Caco-2 (cell line): ENCODE measurements around the gene PLXDC2. TPM values are rescaled to one million over a fixed set of nuclear protein-coding genes. Genes with fewer than 3 reads are reported as not detected.

ENCODE experiments used
- BruUV-seq: library from RNA; stranded (reverse); fragments of 400-500 nt; replicated peaks from 2 replicates; lab custom pipeline; 2021; lab: Mats Ljungman, UMichigan
- CTCF ChIA-PET: fragments of 300-600 bp; sonication (Branson Sonifier 250); formaldehyde crosslinking; loops from one replicate; lab custom pipeline; 2022; ENCODE audit warnings: antibody characterized with exemption; lab: Charles Lee
- POLR2A ChIA-PET: fragments of 300-600 bp; sonication (Branson Sonifier 250); formaldehyde crosslinking; loops from one replicate; lab custom pipeline; 2022; ENCODE audit warnings: antibody characterized with exemption; lab: Charles Lee
- DNase-seq, 2 experiments: peaks; one replicate each; pipeline versions ENCODE4 v3.0.0 to v3.0.0-alpha.2; 2020 to 2022
- H3K27me3 ChIP-seq: replicated peaks from 2 replicates; pipeline ENCODE4 v1.6.0; 2011; ENCODE audit warnings: low read length; ENCODE audit not compliant: control insufficient read depth, insufficient read depth
- H3K36me3 ChIP-seq: 2 replicates; pipeline ENCODE4 v1.5.1; 2011; ENCODE audit warnings: low read length; ENCODE audit not compliant: control insufficient read depth, insufficient read depth
- H3K4me1 ChIP-seq: fragments of 250-450 bp; sonication (Bioruptor Pico); 2 replicates; pipeline ENCODE4 v1.5.1; 2020; ENCODE audit warnings: mild to moderate bottlenecking
- H3K4me3 ChIP-seq: 2 replicates; pipeline ENCODE4 v1.5.1; 2011; ENCODE audit warnings: low read depth, mild to moderate bottlenecking, control low read depth, low read length
- H3K9me3 ChIP-seq: fragments of 250-450 bp; sonication (Bioruptor Pico); 2 replicates; pipeline ENCODE4 v1.5.1; 2020; ENCODE audit warnings: mild to moderate bottlenecking, moderate library complexity
- H3K27ac Mint-ChIP-seq: one replicate; pipeline ENCODE4 v1.8.0; 2022; ENCODE audit warnings: mixed read lengths; ENCODE audit not compliant: unreplicated experiment
- H3K27me3 Mint-ChIP-seq: one replicate; pipeline ENCODE4 v1.8.0; 2022; ENCODE audit warnings: mixed read lengths; ENCODE audit not compliant: insufficient read depth, unreplicated experiment
- H3K36me3 Mint-ChIP-seq: one replicate; pipeline ENCODE4 v1.8.0; 2022; ENCODE audit warnings: mild to moderate bottlenecking, mixed read lengths; ENCODE audit not compliant: insufficient read depth, unreplicated experiment
- H3K4me1 Mint-ChIP-seq: one replicate; pipeline ENCODE4 v1.8.0; 2022; ENCODE audit warnings: low read depth, mixed read lengths; ENCODE audit not compliant: unreplicated experiment
- H3K4me3 Mint-ChIP-seq: one replicate; pipeline ENCODE4 v1.8.0; 2022; ENCODE audit warnings: mild to moderate bottlenecking, moderate library complexity, mixed read lengths; ENCODE audit not compliant: unreplicated experiment
- H3K9me3 Mint-ChIP-seq: one replicate; pipeline ENCODE4 v1.8.0; 2022; ENCODE audit warnings: mixed read lengths; ENCODE audit not compliant: unreplicated experiment
- intact Hi-C: fragments of 100-400 bp; cut with micrococcal nuclease; formaldehyde crosslinking; loops from one replicate; pipeline ENCODE4 v1.10.0; 2022; ENCODE audit not compliant: unreplicated experiment
- total RNA-seq: library from RNA; stranded (reverse); gene quantifications from 2 replicates; pipeline ENCODE4 v1.2.3, GENCODE V29; 2022
- TF ChIP-seq, protein P1 (sequence below), 2 experiments: fragments of 200-600 bp in 1 of 2; IDR thresholded peaks; 1 replicate in 1 of 2; 2 replicates in 1 of 2; pipeline versions ENCODE4 v1.5.1 to v1.8.0; 2011 to 2022; ENCODE audit warnings: antibody characterized with exemption in 1 of 2, control low read depth in 1 of 2, inconsistent platforms in 1 of 2, low read depth in 1 of 2, low read length in 1 of 2, mild to moderate bottlenecking in 1 of 2, moderate library complexity in 1 of 2; ENCODE audit not compliant: insufficient read depth in 1 of 2, severe bottlenecking in 1 of 2, unreplicated experiment in 1 of 2

Gene PLXDC2
- total RNA-seq, 1 experiment from 2014 or later, result 0.54 TPM

DNA sequence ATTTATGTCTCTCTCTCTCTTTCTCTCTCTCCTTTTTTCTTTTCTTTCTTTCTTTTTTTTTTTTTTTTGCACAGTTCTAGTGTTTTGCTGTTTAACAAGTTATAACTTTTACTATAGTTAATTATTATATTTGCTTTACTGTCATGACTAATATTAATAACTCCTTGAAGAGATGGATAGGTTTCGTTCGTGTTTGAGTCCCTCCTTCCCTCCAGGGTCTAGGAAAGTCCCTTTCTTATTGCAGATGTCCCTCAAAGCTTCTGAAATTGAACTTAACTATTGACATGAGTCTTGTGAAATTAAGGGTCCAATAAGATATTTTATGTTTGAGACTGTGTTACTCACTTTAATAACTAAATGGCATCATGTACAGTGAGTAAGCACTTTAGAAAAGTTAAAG, 131.4 kb downstream of the PLXDC2 start:
- Mint-ChIP-seq H3K36me3 (no peaks in the 10 kb centered on the region), H3K27ac (no peak overlapping the region), H3K27me3 (peaks cover 6% of the 10 kb centered on the region), H3K4me1 (no peaks in the 10 kb centered on the region), H3K4me3 (no peak overlapping the region), H3K9me3 (no peaks in the 10 kb centered on the region)
- Histone ChIP-seq H3K36me3 (no peaks in the 10 kb centered on the region), H3K27me3 (no peaks in the 10 kb centered on the region), H3K4me1 (no peaks in the 10 kb centered on the region), H3K9me3 (no peaks in the 10 kb centered on the region), H3K4me3 (no peak overlapping the region)
- ChIA-PET CTCF (no interaction called here), POLR2A (no interaction called here)
- no peak for DNase-seq
- TF ChIP-seq, protein P1, sequence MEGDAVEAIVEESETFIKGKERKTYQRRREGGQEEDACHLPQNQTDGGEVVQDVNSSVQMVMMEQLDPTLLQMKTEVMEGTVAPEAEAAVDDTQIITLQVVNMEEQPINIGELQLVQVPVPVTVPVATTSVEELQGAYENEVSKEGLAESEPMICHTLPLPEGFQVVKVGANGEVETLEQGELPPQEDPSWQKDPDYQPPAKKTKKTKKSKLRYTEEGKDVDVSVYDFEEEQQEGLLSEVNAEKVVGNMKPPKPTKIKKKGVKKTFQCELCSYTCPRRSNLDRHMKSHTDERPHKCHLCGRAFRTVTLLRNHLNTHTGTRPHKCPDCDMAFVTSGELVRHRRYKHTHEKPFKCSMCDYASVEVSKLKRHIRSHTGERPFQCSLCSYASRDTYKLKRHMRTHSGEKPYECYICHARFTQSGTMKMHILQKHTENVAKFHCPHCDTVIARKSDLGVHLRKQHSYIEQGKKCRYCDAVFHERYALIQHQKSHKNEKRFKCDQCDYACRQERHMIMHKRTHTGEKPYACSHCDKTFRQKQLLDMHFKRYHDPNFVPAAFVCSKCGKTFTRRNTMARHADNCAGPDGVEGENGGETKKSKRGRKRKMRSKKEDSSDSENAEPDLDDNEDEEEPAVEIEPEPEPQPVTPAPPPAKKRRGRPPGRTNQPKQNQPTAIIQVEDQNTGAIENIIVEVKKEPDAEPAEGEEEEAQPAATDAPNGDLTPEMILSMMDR (IDR thresholded peaks at IDR 0.05; ENCODE audit: insufficient read depth in 1 of 2, low read depth in 1 of 2, low read length in 1 of 2, severe bottlenecking in 1 of 2, unreplicated experiment in 1 of 2), result no peak
- no TSS peak for BruUV-seq
- intact Hi-C loops, result no loop called here

DNA sequence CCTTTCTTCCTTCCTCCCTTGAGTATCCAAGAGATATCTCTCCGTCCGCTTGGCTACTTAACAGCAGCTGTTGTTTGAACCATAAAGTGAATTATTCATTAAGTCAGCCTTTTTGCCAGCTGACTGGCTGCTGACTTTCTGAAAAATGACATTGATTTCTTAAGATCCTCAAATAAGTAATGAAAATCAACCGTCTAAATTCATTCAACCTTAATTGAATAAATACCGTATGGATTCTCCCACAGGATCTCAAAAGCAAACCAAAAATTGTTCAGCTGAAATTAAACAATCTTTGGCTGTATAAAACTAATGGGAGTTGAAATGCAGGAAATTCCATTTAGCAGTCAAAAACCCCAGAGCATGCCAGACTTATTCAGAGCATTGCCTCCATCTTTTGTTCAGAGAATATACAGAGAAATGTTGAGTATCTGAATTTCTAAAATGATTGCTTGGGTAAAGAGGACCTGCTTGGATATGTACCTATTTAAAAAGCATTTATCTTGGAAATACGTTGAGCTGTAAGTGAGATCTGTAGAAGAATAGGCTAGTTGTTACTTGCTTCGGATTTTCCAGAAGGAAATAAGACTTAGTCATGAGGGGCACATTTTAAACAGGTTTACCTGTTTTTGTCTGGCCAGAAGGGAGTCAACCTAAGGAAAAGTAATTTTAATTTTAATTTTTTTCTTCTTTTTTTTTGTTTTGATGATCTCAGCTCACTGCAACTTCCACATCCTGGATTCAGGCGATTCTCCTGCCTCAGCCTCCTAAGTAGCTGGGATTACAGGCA, 136.2 kb downstream of the PLXDC2 start:
- Mint-ChIP-seq H3K27ac (no peak overlapping the region), H3K4me1 (no peaks in the 10 kb centered on the region), H3K4me3 (no peak overlapping the region), H3K36me3 (no peaks in the 10 kb centered on the region), H3K27me3 (no peaks in the 10 kb centered on the region), H3K9me3 (no peaks in the 10 kb centered on the region)
- no peak overlapping the region for H3K4me3 ChIP-seq
- H3K4me1 ChIP-seq, result no peaks in the 10 kb centered on the region
- H3K9me3 ChIP-seq, result no peaks in the 10 kb centered on the region
- TF ChIP-seq, protein P1 (IDR thresholded peaks at IDR 0.05; ENCODE audit: insufficient read depth in 1 of 2, low read depth in 1 of 2, low read length in 1 of 2, severe bottlenecking in 1 of 2, unreplicated experiment in 1 of 2), result no peak
- H3K27me3 ChIP-seq, result no peaks in the 10 kb centered on the region
- BruUV-seq, result no TSS peak
- ChIA-PET POLR2A (no interaction called here), CTCF (no interaction called here)
- H3K36me3 ChIP-seq, result no peaks in the 10 kb centered on the region
- DNase-seq, result no peak
- intact Hi-C loops, result no loop called here

DNA sequence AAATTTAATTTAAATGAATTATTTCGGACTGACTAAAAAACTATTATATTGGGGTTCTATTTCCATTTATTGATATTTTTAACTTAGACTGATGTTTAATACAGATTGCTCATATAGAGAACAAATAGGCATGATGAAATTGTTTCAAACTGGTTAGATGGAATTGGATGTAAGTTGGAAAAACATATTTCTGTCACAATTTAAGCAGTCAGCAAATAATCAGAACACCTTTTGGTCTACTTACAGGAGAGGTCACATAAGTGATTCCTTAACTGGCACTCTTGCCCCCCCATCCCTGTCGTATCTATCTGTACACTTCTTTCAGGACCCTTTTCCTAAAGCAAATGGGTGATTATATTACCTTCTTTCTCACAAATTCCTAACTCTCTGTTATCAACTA, 138.4 kb downstream of the PLXDC2 start:
- Mint-ChIP-seq H3K9me3 (no peaks in the 10 kb centered on the region), H3K4me3 (no peak overlapping the region), H3K27me3 (no peaks in the 10 kb centered on the region), H3K4me1 (no peaks in the 10 kb centered on the region), H3K27ac (no peak overlapping the region), H3K36me3 (no peaks in the 10 kb centered on the region)
- no peaks in the 10 kb centered on the region for H3K9me3 ChIP-seq
- POLR2A ChIA-PET, result no interaction called here
- no peak for DNase-seq
- no peaks in the 10 kb centered on the region for H3K4me1 ChIP-seq
- CTCF ChIA-PET, result no interaction called here
- no peaks in the 10 kb centered on the region for H3K27me3 ChIP-seq
- TF ChIP-seq, protein P1 (IDR thresholded peaks at IDR 0.05; ENCODE audit: insufficient read depth in 1 of 2, low read depth in 1 of 2, low read length in 1 of 2, severe bottlenecking in 1 of 2, unreplicated experiment in 1 of 2), result no peak
- no peaks in the 10 kb centered on the region for H3K36me3 ChIP-seq
- no peak overlapping the region for H3K4me3 ChIP-seq
- no TSS peak for BruUV-seq
- intact Hi-C loops, result no loop called here
